Vagina (tissue), 2 donors: Measurements from ENCODE around the gene SLC15A4.

ENCODE experiments used
- POLR2A ChIP-seq, 2 donors: fragments of 450-650 bp; IDR thresholded peaks; one replicate each; pipeline ENCODE4 v1.6.1; 2017; ENCODE audit warnings: antibody characterized with exemption in 2 of 2, mild to moderate bottlenecking in 2 of 2, moderate library complexity in 2 of 2
- POLR2AphosphoS5 ChIP-seq, 2 donors: sonication (generic); formaldehyde crosslinking; IDR thresholded peaks; one replicate each; pipeline ENCODE4 v1.9.0; 2017; ENCODE audit warnings: antibody characterized with exemption in 2 of 2, mild to moderate bottlenecking in 2 of 2, low read depth in 1 of 2; ENCODE audit not compliant: insufficient read depth in 1 of 2

DNA sequence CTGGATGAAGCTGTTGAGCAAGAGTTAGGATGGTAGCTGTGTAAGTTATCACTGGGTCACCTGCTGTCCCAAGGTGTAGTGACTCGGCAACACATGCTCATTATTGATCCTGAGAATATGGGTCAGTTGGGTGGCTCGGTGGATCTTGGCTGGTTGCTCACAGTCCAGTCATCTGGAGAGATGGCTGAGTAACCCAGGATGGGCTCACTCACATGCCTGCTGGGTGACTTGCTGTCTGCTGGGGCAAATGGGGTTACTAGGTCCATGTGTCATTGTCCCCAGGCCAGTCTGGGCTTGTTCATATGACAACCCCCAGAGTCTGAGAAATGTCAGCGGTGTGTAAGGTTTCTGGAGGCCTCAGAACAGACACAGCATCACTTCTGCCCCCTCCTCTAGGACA is 69.5 kb downstream of the SLC15A4 start:
- TF ChIP-seq POLR2A (IDR thresholded peaks at IDR 0.05) (no peak), POLR2AphosphoS5 (IDR thresholded peaks at IDR 0.05; ENCODE audit: insufficient read depth in 1 of 2, low read depth in 1 of 2) (no peak)
